ENCODE results near the gene COA3.

Gene COA3

DNA sequence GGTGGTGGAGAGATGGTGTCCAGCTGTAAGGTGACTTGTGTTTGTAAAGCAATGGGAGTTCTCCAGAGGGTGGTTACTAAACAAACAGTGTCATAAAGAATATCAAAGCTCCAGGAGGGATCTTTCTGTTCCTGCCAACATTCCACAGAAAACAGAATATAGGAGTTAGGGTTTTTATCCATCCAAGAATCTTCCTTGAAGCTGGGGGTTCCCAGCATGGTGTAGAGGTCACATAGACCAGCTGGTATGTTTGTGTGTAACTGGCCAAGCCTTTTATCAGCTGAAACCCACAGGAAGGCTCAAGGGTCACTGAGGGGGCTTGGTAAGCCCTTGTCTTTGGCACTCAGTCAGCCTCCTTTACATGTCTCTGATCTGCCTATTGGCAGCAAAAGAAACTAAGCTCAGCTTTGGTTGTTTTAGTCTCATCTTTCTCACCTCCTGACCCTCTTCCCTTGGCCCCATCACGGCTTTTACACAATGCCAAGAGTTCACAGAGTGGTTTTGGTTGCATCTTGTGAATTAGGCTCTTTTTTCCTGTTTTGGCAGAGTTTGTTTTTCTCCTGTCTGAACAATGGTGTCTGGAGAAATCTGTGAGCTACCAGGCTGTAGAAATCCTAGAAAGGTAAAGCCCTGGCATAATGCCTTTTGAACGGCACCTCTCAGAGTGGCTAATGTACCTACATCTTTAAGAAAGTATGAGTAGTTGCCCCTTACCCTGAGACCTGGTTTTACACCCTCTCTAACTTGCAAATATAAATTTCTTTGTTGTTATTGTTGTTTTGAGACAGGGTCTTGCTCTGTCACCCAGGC, 4.8 kb upstream of the COA3 start:
- no peak for DNase-seq (ENCODE audit: extremely low read depth, low read depth)
- TF ChIP-seq, protein P1, sequence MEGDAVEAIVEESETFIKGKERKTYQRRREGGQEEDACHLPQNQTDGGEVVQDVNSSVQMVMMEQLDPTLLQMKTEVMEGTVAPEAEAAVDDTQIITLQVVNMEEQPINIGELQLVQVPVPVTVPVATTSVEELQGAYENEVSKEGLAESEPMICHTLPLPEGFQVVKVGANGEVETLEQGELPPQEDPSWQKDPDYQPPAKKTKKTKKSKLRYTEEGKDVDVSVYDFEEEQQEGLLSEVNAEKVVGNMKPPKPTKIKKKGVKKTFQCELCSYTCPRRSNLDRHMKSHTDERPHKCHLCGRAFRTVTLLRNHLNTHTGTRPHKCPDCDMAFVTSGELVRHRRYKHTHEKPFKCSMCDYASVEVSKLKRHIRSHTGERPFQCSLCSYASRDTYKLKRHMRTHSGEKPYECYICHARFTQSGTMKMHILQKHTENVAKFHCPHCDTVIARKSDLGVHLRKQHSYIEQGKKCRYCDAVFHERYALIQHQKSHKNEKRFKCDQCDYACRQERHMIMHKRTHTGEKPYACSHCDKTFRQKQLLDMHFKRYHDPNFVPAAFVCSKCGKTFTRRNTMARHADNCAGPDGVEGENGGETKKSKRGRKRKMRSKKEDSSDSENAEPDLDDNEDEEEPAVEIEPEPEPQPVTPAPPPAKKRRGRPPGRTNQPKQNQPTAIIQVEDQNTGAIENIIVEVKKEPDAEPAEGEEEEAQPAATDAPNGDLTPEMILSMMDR (IDR thresholded peaks at IDR 0.05; ENCODE audit: low read depth, low read length, missing control alignments), result no peak
- H3K4me3 ChIP-seq (replicated peaks; ENCODE audit: low read depth, low read length), result no peak overlapping the region

DNA sequence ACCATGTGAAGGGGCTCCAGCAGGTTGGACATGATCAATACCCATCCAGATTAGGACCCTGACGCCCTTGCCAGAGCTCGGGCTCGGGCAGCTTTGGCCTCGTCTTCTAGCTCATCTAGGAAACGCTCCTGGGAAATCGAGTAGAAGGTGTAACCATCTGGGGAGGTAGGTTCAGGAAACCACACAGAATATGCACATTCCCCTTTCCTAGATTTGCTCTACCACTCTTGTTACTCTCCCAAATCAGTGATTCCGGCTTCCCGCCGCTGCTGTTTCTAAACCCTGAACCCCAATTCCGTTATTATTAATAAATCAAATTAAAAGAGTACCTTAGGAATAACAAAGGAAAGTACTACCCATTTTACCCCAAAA, 507 bp downstream of the COA3 start:
- H3K4me3 ChIP-seq (replicated peaks; ENCODE audit: low read depth, low read length), result peak overlapping the region; percentile 59
- TF ChIP-seq, protein P1 (IDR thresholded peaks at IDR 0.05; ENCODE audit: low read depth, low read length, missing control alignments), result no peak
- no peak for DNase-seq (ENCODE audit: extremely low read depth, low read depth)

DNA sequence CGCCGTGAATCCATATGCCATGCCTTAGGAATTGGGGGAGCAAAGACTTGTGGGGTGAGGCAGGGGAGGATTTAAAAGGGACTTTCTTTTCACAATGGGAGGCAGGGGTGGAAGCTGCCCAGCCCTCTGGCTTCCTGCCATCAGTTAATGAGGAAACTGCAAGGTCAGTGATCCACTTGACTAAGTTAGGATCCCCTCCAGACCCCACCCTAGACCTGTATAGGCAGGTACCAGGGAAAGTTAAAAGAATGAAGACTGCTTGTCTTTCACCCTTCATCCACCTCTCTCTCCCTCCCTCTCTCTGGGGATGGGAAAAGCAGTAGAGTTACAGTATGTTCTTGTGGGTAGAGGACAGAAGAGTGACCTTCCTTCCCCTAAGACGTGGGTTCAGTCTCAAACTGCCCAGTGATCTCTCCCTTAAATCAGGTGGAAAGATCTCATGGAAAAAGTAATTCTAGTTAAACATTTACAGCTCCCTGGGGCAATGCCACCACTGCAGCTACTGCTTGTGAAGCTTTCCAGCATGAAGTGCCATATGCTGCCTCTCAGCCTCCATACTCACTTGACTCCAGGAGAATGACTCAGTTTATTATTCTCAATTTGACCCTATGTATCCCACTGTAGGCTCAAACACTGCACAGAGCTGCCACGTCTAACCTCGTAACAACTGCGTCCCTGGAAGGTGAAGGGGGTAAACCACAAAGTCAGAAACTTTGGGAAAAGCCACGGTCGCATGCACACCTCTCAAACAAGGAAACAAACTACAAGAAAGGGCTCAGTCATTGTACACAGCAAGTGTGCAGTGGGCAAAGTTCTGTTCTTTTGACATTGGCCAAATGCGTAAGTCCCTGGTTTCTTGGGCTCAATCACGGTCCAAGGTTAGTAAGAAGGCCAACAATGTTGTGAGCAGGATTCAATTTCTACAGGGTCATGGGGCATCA, 1.2 kb downstream of the COA3 start:
- DNase-seq (ENCODE audit: extremely low read depth, low read depth), result no peak
- TF ChIP-seq, protein P1 (IDR thresholded peaks at IDR 0.05; ENCODE audit: low read depth, low read length, missing control alignments), result no peak

DNA sequence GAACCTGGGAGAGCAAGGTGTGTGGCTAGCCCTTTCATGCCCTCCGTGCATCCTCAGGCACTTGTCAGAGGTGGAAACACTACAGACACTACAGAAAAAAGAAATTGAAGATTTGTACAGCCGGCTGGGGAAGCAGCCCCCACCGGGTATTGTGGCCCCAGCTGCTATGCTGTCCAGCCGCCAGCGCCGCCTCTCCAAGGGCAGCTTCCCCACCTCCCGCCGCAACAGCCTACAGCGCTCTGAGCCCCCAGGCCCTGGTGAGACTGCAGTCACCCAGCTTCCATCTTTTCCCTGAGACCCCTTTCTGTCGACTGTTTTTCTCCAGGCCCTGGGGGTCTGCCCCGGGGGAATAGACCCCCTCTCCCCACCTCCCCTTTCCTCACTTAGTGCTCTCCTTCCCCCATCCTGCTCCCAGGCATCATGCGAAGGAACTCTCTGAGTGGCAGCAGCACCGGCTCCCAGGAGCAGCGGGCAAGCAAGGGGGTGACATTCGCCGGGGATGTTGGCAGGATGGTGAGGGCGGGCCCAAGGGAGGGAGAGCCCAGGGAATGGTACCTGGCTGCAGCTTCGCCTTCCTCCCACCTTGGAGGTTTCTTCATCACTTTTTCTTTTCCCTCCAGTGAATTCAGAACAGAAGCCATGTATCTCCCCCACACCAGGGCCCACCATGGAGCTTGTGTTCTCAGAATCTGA, 2.3 kb downstream of the COA3 start:
- TF ChIP-seq, protein P1 (IDR thresholded peaks at IDR 0.05; ENCODE audit: low read depth, low read length, missing control alignments), result no peak
- no peak for DNase-seq (ENCODE audit: extremely low read depth, low read depth)
- H3K4me3 ChIP-seq (replicated peaks; ENCODE audit: low read depth, low read length), result no peak overlapping the region

More for the DNA sequence above, 1.2 kb downstream of the COA3 start:
- peak overlapping the region; percentile 59 for H3K4me3 ChIP-seq (replicated peaks; ENCODE audit: low read depth, low read length)

DNA sequence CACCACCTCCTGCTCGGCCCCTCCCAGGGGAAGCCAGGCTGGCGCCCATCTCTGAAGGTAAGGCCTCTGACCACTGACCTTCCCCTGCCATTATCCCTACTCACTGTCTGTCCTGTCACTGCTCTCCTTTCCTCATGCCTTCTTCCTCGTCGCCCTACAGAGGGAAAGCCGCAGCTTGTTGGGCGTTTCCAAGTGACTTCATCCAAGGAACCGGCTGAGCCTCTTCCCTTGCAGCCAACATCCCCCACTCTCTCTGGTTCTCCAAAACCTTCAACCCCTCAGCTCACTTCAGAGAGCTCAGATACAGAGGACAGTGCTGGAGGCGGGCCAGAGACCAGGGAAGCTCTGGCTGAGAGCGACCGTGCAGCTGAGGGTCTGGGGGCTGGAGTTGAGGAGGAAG, 3.0 kb downstream of the COA3 start:
- no peak for DNase-seq (ENCODE audit: extremely low read depth, low read depth)

DNA sequence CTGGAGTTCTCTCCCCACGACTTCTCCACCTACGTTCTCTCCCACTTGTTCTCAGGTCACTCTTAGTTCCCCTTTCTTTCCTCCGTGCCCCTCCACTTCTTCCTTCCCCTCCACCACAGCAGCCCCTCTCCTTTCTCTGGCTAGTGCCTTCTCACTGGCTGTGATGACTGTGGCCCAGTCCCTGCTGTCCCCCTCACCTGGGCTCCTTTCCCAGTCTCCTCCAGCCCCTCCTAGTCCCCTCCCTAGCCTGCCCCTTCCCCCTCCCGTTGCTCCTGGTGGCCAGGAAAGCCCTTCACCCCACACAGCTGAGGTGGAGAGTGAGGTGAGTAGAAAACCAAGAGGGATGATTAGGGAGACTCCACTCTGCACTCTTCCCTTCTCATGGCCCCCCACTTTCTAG, 3.4 kb downstream of the COA3 start:
- TF ChIP-seq, protein P1 (IDR thresholded peaks at IDR 0.05; ENCODE audit: low read depth, low read length, missing control alignments), result no peak
- no peak for DNase-seq (ENCODE audit: extremely low read depth, low read depth)

More for the DNA sequence above, 3.0 kb downstream of the COA3 start:
- H3K4me3 ChIP-seq (replicated peaks; ENCODE audit: low read depth, low read length), result no peak overlapping the region
- TF ChIP-seq, protein P1 (IDR thresholded peaks at IDR 0.05; ENCODE audit: low read depth, low read length, missing control alignments), result no peak

More for the DNA sequence above, 3.4 kb downstream of the COA3 start:
- no peak overlapping the region for H3K4me3 ChIP-seq (replicated peaks; ENCODE audit: low read depth, low read length)

Data from HFF-Myc (cell line).